Measurements from ENCODE around the gene LDHAL6B. TPM values are rescaled to one million over a fixed set of nuclear protein-coding genes. Genes with fewer than 3 reads are reported as not detected.
A peak's percentile ranks its signal among the peaks of the same experiment; 100 is the strongest.

Gene LDHAL6B
- total and polyA plus RNA-seq, 2 donors (not counting 1 experiment from before 2014, with no cell fraction given), result not detected

- Histone ChIP-seq H3K36me3 (ENCODE audit: control insufficient read depth, insufficient read depth, low read length) (peaks cover 4% of the 10 kb centered on the region), H3K27me3 (ENCODE audit: control insufficient read depth, insufficient read depth, low read length) (no peaks in the 10 kb centered on the region), H2AFZ (ENCODE audit: low read length) (no peak overlapping the region), H3K4me2 (ENCODE audit: extremely low read depth, insufficient read depth, low read length) (no peak overlapping the region), H3K27ac (ENCODE audit: insufficient read depth, low read length) (no peak overlapping the region), H3K4me1 (ENCODE audit: control insufficient read depth, extremely low read depth, insufficient read depth, low read length) (no peaks in the 10 kb centered on the region), H3K79me2 (ENCODE audit: control insufficient read depth, insufficient read depth, low read length) (no peaks in the 10 kb centered on the region), H3K9ac (ENCODE audit: insufficient read depth, low read length) (no peak overlapping the region), H3K9me3 (ENCODE audit: control insufficient read depth, insufficient read depth, low read depth, low read length) (no peaks in the 10 kb centered on the region), H3K4me3 (replicated peaks in 1 of 4; ENCODE audit: control extremely low read depth in 1 of 4, insufficient read depth in 1 of 4, low read depth in 3 of 4, low read length in 4 of 4) (no peak overlapping the region), H4K20me1 (ENCODE audit: control insufficient read depth, extremely low read depth, insufficient read depth, low read length) (no peaks in the 10 kb centered on the region)
- DNase-seq (ENCODE audit: low read depth in 2 of 2), result no peak
- TF ChIP-seq EZH2 (IDR thresholded peaks at IDR 0.05; ENCODE audit: low read length, missing control alignments) (no peak), CTCF (conservative IDR thresholded peaks at IDR 0.05 in 1 of 2, IDR thresholded peaks at IDR 0.05 in 1 of 2; ENCODE audit: low read depth in 1 of 2, low read length in 2 of 2) (no peak)
These were observed 612 bp upstream of the LDHAL6B start for GRCh38 chr15:59205839-59206622.

- Histone ChIP-seq H3K9me3 (ENCODE audit: control insufficient read depth, insufficient read depth, low read depth, low read length) (no peaks in the 10 kb centered on the region), H3K4me1 (ENCODE audit: control insufficient read depth, extremely low read depth, insufficient read depth, low read length) (no peaks in the 10 kb centered on the region), H3K9ac (ENCODE audit: insufficient read depth, low read length) (no peak overlapping the region), H3K4me3 (replicated peaks in 1 of 4; ENCODE audit: control extremely low read depth in 1 of 4, insufficient read depth in 1 of 4, low read depth in 3 of 4, low read length in 4 of 4) (no peak overlapping the region), H3K27me3 (ENCODE audit: control insufficient read depth, insufficient read depth, low read length) (no peaks in the 10 kb centered on the region), H3K27ac (ENCODE audit: insufficient read depth, low read length) (no peak overlapping the region), H3K36me3 (ENCODE audit: control insufficient read depth, insufficient read depth, low read length) (peaks cover 2% of the 10 kb centered on the region), H3K79me2 (ENCODE audit: control insufficient read depth, insufficient read depth, low read length) (no peaks in the 10 kb centered on the region), H4K20me1 (ENCODE audit: control insufficient read depth, extremely low read depth, insufficient read depth, low read length) (no peaks in the 10 kb centered on the region), H3K4me2 (ENCODE audit: extremely low read depth, insufficient read depth, low read length) (no peak overlapping the region), H2AFZ (ENCODE audit: low read length) (no peak overlapping the region)
- TF ChIP-seq EZH2 (IDR thresholded peaks at IDR 0.05; ENCODE audit: low read length, missing control alignments) (no peak), CTCF (conservative IDR thresholded peaks at IDR 0.05 in 1 of 2, IDR thresholded peaks at IDR 0.05 in 1 of 2; ENCODE audit: low read depth in 1 of 2, low read length in 2 of 2) (no peak)
- peak in 1 of 2 donors; percentile 31 for DNase-seq (ENCODE audit: low read depth in 2 of 2)
These were observed 2.1 kb downstream of the LDHAL6B start for GRCh38 chr15:59208613-59209249.

- Histone ChIP-seq H3K4me2 (ENCODE audit: extremely low read depth, insufficient read depth, low read length) (no peak overlapping the region), H3K79me2 (ENCODE audit: control insufficient read depth, insufficient read depth, low read length) (no peaks in the 10 kb centered on the region)
- no peak for TF ChIP-seq EZH2 (IDR thresholded peaks at IDR 0.05; ENCODE audit: low read length, missing control alignments)
- no peak for TF ChIP-seq CTCF (conservative IDR thresholded peaks at IDR 0.05 in 1 of 2, IDR thresholded peaks at IDR 0.05 in 1 of 2; ENCODE audit: low read depth in 1 of 2, low read length in 2 of 2)
These were observed 3.5 kb downstream of the LDHAL6B start for GRCh38 chr15:59210186-59210585.

More at GRCh38 chr15:59210186-59210585, 3.5 kb downstream of the LDHAL6B start:
- no peak for DNase-seq (ENCODE audit: low read depth in 2 of 2)
- Histone ChIP-seq H3K9me3 (ENCODE audit: control insufficient read depth, insufficient read depth, low read depth, low read length) (no peaks in the 10 kb centered on the region), H4K20me1 (ENCODE audit: control insufficient read depth, extremely low read depth, insufficient read depth, low read length) (no peaks in the 10 kb centered on the region), H2AFZ (ENCODE audit: low read length) (no peak overlapping the region), H3K4me3 (replicated peaks in 1 of 4; ENCODE audit: control extremely low read depth in 1 of 4, insufficient read depth in 1 of 4, low read depth in 3 of 4, low read length in 4 of 4) (no peak overlapping the region), H3K9ac (ENCODE audit: insufficient read depth, low read length) (no peak overlapping the region), H3K27me3 (ENCODE audit: control insufficient read depth, insufficient read depth, low read length) (no peaks in the 10 kb centered on the region), H3K4me1 (ENCODE audit: control insufficient read depth, extremely low read depth, insufficient read depth, low read length) (no peaks in the 10 kb centered on the region), H3K36me3 (ENCODE audit: control insufficient read depth, insufficient read depth, low read length) (peaks cover 2% of the 10 kb centered on the region), H3K27ac (ENCODE audit: insufficient read depth, low read length) (no peak overlapping the region)

Data from fibroblast of lung (primary cell).